ENCODE measurements around the gene TBC1D22B. TPM values are rescaled to one million over a fixed set of nuclear protein-coding genes. Genes with fewer than 3 reads are reported as not detected.
A peak's percentile ranks its signal among the peaks of the same experiment; 100 is the strongest.

The TBC1D22B gene
- total RNA-seq, 1 experiment from 2014 or later = 7.8 TPM

DNA sequence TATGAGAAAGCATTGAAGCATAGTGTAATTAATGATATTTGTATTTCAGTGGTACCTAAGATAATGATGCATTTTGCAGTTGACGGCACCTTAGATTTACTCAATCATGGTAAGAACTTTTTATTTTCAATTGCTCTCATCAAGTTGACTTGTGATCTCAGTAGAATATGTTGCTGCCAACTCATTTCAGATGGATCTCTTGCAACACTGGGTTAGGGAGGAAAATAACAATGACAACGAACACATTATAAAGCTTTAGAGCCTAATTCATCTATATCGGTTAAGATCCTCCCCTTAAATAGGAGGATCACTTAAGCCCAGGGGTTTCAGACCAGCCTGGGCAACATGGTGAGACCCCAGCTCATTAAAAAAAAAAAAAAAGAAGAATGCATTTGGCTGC, 18.0 kb upstream of the TBC1D22B start:
- no peak for DNase-seq (ENCODE audit: low spot score)

DNA sequence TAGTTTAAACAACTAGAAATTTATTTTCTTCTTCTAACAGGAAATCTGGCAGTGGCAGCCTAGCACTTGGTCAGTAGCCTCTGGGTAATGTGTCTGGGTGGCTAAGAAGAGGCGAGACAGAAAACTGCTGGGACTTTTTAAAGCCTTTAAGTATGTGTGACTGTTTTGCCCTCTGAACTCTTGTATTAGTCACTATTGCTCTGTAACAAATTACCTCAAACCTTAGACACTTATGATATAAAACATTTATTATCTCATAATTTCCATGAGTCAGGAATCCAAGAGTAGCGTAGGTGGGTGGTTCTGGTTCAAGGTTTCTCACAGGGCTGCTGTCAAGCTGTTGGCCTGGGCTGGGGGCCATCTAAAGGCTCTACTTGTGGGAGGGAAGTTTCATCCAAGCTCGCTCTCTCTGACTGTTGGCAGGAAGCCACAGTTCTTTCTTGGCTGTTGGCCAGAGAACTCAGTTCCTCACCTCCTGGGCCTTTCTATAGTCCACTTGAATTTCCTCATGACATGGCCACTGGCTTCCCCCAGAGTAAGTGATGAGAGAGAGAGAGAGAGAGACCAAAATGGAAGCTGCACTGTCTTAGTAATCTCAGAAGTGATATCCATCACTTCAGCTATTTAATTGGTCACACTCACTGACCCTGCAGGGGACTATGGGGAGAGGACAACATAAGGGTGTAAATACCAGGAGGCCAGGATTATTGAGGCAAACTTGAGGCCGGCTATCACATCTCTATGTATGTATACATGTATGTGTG, 17.4 kb upstream of the TBC1D22B start:
- DNase-seq (ENCODE audit: low spot score) = peak; percentile 86

DNA sequence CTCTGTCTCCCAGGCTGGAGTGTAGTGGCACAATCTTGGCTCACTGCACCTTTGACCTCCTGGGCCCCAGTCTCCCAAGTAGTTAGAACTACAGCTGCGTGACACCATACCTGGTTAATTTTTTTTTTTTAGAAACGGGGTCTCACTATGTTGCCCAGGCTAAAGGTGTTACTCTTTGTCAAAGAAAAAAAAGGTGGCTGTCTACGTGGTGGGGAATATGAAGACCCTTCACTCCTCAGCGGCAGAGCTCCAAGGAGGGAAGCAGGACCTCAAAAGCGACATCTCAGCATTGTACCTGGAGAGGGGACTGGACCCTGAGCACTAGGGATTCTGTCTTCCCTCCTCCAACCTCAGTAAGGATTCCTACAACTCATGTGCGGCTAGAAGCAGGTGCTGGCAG, 16.4 kb upstream of the TBC1D22B start:
- DNase-seq (ENCODE audit: low spot score) = no peak

DNA sequence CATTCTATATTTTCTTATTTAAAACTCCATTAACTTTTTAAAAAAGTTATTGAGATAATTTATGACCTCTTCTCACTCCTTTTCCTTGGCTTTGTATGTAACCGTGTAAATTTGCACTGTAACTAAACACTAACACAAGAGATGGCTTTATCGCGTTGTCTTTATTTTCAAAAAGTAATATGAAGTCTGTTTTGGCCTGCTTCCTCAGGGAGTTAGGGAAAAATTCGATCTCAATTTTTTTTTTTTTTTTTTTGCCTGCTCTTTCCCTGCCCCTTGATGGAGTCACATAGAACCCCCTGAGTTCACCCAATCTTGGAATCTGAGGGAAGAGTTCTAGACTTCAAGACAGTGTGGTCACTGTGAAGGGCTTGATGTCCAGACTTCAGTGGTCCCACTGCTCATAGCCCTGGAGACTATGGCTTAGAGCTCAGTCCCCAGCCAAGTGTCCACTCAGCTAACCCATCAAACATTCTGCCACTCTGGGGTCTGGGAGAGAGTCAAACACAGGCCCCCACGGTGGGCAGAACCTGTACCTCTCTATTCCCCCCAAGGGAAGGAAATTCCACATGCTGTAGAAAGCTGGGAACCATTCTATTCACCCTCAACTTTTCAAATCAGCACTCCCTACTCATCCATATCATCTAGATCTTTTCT, 15.7 kb upstream of the TBC1D22B start:
- no peak for DNase-seq (ENCODE audit: low spot score)

DNA sequence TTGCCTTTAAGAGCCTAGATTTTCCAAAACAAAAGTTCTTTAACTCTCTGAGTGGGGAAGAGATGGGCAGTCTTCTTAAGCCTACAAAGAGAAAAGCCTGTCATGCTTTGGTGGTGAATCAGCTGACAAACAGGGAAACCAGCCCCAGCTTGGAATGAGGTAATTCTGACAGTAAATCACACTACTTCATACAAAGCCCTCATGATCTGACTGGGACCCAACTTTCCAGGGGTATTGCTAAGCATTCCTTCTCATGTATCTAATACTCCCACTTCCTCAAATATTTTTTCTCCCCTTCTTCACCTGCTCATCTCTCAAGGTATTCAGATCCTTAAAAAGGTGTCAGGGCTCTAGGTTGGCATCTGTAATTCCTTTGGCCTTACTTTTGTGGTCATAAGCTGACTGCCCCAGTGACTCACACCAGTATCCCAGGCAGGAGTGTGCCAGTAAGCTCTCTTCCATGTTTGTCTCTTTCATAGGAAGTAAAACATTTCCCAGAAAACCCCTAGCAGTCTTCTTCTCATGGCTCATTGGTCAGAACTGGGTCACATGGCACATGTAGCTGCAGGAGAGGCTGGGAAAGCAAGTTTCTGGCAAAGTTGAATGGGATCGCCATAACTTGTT, 15.0 kb upstream of the TBC1D22B start:
- peak; percentile 70 for DNase-seq (ENCODE audit: low spot score)

DNA sequence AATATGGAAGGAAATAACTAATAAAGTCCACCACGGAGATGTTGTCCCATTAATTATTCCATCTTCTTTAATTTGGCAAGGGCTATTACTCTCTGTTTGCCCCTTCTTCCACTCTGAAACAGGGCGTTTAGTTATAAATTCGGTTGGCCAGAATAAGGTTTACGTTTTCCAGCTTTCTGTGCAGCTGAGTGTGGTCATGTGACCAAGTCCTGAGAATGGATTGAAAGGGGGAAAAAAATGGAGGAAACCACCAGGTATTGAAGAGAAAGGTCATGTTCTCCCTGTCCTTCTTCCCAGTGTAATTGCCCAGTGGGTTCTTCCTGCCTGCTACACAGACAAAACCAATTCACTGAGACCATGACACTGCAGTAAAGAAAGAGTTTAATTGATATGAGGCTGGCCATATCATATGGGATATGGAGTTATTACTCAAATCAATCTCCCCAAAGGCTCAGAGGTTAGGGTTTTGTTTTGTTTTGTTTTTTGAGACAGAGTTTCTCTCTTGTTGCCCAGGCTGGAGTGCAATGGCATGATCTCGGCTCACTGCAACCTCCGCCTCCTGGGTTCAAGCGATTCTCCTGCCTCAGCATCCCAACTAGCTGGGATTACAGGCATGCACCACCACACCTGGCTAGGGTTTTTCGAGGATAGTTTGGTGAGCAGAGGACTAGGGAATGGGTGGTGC, 14.3 kb upstream of the TBC1D22B start:
- DNase-seq (ENCODE audit: low spot score) = peak; percentile 18

DNA sequence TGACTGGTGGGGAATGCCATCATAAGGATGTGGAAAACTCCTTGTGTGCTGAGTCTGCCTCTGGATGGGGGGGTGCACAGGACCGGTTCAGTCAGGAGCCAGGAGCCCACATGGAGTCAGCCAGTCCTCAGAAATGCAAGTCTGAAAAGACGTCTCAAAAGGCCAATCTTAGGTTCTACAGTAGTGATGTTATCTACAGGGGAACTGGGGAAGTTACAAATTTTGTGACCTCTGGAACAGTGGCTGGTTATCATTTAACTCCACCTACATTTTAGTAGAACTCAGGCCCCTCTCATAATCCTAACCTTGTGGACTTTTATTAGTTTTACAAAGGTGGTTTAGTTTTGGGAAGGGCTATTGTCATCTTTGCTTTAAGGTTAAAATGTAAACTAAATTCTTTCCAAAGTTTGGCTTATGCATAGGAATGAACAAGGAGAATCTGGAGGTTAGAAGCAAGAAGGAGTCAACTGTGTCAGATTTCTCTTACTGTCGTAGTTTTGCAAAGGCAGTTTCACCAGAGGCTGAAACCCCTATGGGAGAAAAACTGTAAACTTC, 13.7 kb upstream of the TBC1D22B start:
- no peak for DNase-seq (ENCODE audit: low spot score)

DNA sequence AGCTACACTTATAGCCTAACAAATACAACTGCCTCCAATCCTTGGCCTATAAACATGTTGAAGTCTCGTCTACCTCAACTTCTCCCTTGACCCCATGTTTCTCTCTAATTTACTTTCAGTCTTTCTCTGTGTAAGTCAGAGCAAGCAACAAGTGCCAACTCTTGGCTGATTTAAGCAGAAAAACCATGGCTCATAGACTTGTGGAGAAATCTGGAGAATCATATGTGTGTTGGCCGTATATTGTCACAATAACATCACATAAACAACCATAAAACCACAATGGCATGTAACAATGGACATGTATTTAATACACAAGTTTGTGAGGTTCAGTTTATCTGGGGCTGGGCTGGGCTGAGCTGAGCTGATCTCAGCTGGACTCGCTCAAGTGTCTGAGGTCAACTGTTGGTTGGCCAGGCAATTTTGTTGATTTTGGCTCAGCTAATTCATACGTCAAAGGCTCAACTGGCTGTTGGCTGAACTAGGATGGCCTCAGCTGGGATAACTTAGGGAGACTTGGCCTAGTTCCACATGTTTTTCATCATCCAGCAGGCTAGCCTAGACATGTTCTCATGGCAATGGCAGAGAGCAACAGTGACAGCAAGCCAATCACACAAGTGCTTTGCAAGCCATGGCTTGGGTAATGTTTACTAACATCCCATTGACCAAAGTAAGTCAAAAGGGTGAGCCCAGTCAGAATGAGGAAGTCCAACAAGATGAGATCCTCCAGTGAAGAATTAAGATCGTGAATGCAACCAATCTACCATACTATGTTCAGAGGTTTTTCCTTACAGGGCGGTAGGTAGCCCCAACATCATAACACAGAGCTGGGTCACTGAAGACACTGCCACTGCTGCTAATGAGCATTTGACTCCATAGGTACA, 12.9 kb upstream of the TBC1D22B start:
- peak; percentile 63 for DNase-seq (ENCODE audit: low spot score)

DNA sequence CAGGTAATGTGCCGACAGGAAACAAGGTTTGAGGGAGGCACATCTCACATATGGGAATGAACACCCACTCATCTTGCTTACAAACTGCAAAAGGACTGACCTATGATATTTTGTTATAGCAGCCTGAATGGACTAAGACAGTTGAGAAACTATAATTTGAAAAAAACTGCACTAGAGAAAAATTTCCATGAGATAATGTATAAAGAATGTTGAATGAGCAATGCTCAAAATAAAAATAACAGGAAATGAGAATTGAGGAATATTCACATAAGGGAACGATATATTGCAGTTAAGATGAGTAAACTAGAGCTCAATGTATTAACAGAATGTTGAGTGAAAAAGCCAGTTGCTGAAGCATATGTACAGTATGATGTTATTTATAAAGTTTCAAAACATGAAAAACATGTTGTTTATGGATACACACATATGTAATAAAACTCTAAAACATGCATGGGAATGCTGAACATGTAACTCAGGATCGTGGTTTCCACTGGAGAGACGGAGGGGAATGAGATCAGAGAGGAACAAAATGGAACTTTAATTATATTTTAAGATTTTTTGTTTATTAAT, 6.3 kb upstream of the TBC1D22B start:
- DNase-seq (ENCODE audit: low spot score) = no peak

DNA sequence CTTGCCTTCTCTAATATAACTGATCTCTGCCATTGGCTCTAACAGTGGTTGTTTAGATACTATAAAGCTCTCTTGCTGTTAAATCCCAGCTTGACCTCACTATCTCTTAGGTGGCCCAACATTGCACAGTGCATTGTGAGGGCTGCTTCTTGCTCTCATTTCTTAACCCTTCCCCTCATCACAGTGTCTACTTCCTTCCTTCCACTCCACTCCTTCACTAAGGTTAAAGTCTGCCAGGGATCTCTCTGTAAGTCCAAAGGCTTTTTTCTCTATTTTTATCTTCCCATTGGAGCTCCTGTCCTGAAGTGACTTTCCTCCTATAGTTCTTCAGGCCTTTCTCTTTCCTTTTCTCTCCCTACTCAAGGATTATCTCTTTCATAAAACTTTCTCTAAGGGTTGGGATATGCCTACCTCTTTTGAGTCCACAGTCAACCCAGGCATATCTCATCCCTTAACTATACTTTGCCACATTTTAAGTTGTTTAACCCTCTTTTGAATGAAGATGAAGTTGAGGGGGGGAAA, 4.0 kb upstream of the TBC1D22B start:
- no peak for DNase-seq (ENCODE audit: low spot score)

DNA sequence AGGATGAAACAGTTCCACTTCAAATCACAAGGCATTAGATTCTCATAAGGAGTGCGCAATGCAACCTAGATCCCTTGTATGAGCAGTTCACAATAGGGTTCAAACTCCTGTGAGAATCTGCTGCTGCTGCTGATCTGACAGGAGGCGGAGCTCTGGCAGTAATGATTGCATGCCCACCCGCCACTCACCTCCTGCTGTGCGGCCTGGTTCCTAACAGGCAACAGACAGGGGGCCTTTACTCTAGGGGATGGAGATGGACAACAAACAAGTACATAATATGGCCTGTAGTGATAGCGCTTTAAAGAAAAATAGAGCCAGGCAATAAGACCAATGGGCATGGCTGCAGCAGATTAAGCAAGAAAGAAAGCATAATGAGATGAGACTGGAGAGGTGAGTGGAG, 2.7 kb upstream of the TBC1D22B start:
- no peak for DNase-seq (ENCODE audit: low spot score)

DNA sequence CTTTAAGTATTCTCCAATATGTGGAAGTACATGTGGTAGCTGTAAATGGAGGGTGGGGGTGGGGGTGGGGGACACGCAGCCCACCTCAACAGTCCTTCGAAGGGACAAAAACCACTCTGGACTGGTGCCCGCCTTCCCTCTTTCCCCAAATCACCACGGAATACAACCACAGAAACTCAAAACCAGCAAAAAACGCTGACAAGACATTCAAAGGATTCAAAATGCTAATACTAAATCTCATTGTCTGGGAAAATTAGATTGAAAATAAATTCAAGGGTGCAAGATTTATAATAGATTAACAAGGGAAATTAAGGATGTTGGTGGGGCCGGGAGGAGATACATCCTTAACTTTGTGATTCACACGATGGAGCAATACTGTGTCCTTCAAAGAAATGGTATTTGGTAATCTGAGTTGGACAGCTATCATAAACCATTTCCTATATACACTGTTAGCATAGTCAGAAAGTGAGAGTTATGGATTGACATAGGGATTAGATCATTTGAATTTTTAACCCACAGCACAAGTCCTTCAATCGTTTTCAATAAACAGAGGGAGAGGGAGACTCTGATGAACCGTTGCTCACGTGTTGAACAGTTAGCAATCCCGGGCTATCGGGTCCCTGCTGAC, 766 bp upstream of the TBC1D22B start:
- no peak for DNase-seq (ENCODE audit: low spot score)

DNA sequence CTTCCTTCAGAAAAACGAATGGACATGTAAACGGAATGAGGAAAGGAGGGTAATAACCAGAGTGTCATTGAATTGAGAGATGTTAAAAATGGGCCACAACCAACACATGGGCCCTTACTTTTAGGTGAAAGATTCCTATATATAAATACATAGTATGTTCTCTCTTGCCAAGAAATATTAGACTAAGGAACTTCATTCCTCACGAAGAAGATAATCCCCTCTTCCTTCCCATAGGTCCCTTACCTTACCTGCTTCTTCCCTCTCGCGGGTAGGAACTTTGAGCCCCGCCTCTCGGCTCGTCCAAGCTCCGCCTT, 295 bp upstream of the TBC1D22B start:
- DNase-seq (ENCODE audit: low spot score) = no peak

DNA sequence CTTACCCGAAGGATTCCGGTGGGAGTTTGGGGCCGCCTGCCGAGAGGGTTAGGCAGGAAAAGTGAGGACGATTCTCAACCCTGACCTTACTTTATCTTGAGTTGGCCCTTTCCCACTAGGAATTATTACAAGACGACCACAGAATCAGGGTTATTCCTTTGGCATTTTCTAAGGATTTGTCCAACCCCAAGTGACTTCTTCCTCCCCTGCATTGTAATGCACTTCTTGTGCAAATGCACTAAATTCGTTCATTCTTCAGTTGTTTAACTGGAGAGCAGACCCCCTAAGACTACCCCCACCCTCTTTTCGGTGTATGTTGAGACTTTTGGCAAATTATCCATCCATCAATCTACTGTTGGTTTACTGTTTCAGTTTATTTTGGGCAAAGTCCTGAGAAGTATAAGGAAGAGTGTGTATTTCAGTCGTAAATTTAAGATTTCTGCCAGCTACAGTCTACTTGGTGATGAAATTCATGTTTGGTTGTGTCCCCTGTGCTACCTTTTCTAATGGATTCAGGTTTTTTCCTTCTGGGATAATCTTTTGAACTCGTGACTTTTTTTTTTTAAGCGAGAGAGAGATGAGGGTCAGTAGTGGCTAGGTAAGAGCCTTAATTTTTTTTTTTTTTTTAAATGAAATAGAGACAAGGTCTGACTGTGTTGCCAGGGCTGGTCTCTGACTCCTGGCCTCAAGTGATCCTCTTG, 983 bp downstream of the TBC1D22B start:
- DNase-seq (ENCODE audit: low spot score) = peak; percentile 8

DNA sequence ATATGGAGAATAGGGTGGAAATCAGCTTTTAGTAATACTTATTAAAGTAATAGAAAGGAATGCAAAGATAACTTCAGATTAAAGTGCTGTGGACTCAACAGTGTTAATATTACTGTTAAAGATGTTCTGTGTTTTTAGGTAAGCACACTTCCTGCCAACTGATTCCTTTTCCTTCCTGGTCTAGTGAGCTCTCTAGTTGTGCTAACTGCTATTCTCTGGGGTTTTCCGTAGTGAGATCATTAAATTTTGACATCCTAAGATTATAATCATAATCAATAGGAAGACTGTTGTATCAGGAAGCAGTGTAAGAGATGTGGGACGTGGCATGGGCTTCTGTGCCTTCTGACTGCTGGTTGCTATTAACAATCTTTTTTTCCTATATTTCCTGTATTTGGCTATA, 1.6 kb downstream of the TBC1D22B start:
- DNase-seq (ENCODE audit: low spot score) = no peak

DNA sequence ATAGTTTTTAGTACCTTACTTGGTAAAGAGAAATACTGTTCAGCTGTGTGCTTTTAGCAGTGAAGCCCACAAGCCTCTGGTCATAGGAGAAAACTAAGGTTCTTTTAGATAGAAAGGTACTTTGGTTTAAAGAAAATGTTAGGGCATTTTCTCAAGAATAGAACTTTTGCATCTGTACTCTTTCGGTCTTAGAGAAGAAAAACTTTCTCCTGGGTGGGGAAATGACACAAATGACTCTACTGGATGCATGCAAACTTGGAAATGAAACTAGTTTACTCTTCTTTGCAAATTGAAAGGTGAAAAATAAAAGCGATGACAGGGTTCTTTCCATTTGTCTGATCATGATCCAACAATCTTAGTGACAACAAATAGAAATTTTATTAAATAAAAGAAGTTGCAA, 2.5 kb downstream of the TBC1D22B start:
- no peak for DNase-seq (ENCODE audit: low spot score)

DNA sequence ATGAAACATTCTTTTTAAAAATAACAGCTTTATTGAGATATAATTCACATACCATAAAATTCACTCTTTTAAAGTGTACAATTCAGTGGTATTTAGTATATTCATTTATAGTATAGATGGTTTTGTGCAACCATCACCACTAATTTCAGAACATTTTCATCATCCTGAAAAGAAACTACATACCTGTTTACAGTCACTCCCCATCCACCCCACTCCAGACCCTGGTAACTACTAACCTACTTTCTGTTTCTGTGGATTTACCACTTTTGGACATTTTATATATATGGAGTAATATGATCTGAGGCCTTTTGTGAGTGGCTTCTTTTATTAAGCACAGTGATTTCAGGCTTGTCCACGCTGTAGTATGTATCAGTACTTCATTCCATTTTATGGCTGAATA, 2.9 kb downstream of the TBC1D22B start:
- DNase-seq (ENCODE audit: low spot score) = no peak

DNA sequence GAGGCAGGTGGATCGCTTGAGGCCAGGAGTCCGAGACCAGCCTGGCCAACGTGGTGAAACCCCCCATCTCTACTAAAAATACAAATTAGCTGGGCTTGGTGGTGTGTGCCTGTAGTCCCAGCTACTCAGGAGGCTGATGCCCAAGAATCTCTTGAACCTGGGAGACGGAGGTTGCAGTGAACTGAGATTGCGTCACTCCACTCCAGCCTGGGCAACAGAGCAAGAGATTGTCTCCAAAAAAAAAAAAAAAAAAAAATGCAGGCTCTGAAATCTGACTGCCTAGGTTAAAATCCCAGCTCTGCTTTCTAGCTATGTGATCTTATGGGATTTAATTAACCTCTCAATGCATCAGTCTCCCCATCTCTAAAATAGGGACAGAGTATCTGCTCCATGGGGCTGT, 3.6 kb downstream of the TBC1D22B start:
- no peak for DNase-seq (ENCODE audit: low spot score)

DNA sequence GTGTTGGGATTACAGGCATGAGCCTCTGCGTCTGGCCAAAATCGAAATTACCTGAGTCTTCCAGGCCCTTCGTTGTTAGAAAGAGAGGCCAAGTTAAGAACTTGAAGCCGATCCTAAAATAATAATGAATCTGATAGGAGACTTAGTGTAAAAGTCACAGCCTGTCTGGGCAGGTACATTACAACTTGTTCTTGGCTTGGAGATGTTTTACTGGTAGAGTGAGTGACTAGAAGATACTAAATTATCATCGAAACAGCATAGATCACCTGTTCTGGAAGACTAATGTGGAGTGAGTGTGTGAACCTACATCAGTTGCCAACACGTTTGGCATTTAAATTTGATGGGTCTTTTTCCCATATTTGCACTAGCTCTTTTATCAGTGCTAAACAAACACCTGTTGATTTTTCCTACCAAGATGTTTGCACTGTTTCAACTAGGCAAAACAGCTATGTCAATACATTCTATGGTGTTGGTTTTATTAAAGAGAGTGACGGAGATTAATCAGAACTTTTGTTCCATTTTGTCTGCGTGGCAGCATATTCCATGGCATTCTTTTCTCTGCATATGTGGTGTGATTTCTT, 5.0 kb downstream of the TBC1D22B start:
- no peak for DNase-seq (ENCODE audit: low spot score)

Measured in HT-29 (cell line).